HL-60 (cell line): ENCODE data around the gene FERMT3.

Experiments
- DNase-seq, 2 experiments: peaks; one replicate each; pipeline ENCODE4 v3.0.0-alpha.2; 2010 to 2020; ENCODE audit warnings: low read depth in 1 of 2, low spot score in 1 of 2
- H3K27ac ChIP-seq: fragments of 250-450 bp; sonication (Bioruptor Pico); replicated peaks from 2 replicates; pipeline ENCODE4 v1.5.1; 2020; ENCODE audit warnings: mild to moderate bottlenecking, moderate library complexity
- H3K27me3 ChIP-seq: fragments of 250-450 bp; sonication (Bioruptor Pico); 2 replicates; pipeline ENCODE4 v1.5.1; 2021; ENCODE audit warnings: mild to moderate bottlenecking, moderate library complexity; ENCODE audit not compliant: insufficient read depth, poor library complexity, severe bottlenecking
- H3K4me3 ChIP-seq: replicated peaks from 2 replicates; pipeline ENCODE4 v1.5.1; 2011; ENCODE audit warnings: mild to moderate bottlenecking, control low read depth, low read length; ENCODE audit not compliant: insufficient read depth
- GABPA ChIP-seq: IDR thresholded peaks from 2 replicates; pipeline ENCODE4 v1.6.1; 2012; ENCODE audit warnings: low read depth
- POLR2AphosphoS5 ChIP-seq: IDR thresholded peaks from 2 replicates; pipeline ENCODE4 v1.6.1; 2012; ENCODE audit warnings: low read depth
- REST ChIP-seq: IDR thresholded peaks from 2 replicates; pipeline ENCODE4 v1.6.1; 2012; ENCODE audit warnings: low read depth; ENCODE audit not compliant: insufficient replicate concordance
- SPI1 ChIP-seq: IDR thresholded peaks from 2 replicates; pipeline ENCODE4 v1.6.1; 2012; ENCODE audit warnings: low read depth, mild to moderate bottlenecking, borderline replicate concordance
- TF ChIP-seq, protein P1 (sequence below): IDR thresholded peaks from one replicate; pipeline ENCODE4 v1.5.1; 2011; ENCODE audit warnings: low read length, control low read depth, inconsistent platforms; ENCODE audit not compliant: insufficient read depth

FERMT3 gene

GRCh38 chr11:64264371-64264852 lies 57.9 kb downstream of the FERMT3 start:
- TF ChIP-seq SPI1, result no peak
- TF ChIP-seq, protein P1, sequence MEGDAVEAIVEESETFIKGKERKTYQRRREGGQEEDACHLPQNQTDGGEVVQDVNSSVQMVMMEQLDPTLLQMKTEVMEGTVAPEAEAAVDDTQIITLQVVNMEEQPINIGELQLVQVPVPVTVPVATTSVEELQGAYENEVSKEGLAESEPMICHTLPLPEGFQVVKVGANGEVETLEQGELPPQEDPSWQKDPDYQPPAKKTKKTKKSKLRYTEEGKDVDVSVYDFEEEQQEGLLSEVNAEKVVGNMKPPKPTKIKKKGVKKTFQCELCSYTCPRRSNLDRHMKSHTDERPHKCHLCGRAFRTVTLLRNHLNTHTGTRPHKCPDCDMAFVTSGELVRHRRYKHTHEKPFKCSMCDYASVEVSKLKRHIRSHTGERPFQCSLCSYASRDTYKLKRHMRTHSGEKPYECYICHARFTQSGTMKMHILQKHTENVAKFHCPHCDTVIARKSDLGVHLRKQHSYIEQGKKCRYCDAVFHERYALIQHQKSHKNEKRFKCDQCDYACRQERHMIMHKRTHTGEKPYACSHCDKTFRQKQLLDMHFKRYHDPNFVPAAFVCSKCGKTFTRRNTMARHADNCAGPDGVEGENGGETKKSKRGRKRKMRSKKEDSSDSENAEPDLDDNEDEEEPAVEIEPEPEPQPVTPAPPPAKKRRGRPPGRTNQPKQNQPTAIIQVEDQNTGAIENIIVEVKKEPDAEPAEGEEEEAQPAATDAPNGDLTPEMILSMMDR, result no peak
- no peak for TF ChIP-seq POLR2AphosphoS5
- TF ChIP-seq REST, result no peak
- TF ChIP-seq GABPA, result no peak
- H3K27me3 ChIP-seq, result no peaks in the 10 kb centered on the region
- H3K4me3 ChIP-seq, result no peak overlapping the region
- no peak for DNase-seq
- H3K27ac ChIP-seq, result no peak overlapping the region

- no peak overlapping the region for H3K27ac ChIP-seq
- H3K27me3 ChIP-seq, result no peaks in the 10 kb centered on the region
- DNase-seq, result no peak
- H3K4me3 ChIP-seq, result no peak overlapping the region
- TF ChIP-seq, protein P1, result no peak
- TF ChIP-seq POLR2AphosphoS5 (no peak; the same call in 1 of the 2 replicates), GABPA (no peak), SPI1 (no peak), REST (no peak)
Measured at GRCh38 chr11:64265176-64266160, 58.9 kb downstream of the FERMT3 start.

DNA sequence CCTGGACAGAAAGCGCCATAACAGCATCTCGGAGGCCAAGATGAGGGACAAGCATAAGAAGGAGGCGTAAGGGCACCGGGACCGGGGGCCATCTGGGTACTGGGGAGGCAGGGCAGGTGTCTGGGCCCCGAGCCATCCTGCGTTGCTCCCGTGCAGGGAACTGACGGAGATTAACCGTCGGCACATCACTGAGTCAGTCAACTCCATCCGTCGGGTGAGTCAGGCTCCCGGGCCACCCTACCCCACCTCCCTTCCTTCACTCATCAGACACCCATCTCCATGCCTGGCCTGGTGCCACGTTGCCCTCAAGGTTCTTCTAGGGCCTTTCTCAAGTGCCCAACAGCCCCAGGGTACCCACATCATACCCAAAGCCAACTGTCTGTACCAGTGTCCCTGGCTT lies 59.8 kb downstream of the FERMT3 start:
- no peak overlapping the region for H3K27ac ChIP-seq
- TF ChIP-seq REST (no peak), GABPA (no peak), SPI1 (no peak), POLR2AphosphoS5 (no peak)
- TF ChIP-seq, protein P1, result no peak
- no peaks in the 10 kb centered on the region for H3K27me3 ChIP-seq

More for the DNA sequence above, 59.8 kb downstream of the FERMT3 start:
- H3K4me3 ChIP-seq, result no peak overlapping the region
- DNase-seq, result no peak
